Activated B cell treated with CpG ODN at 0.5 μM for 24 hours (primary cell): ENCODE measurements around the gene ZNF445. TPM values are rescaled to one million over a fixed set of nuclear protein-coding genes. Genes with fewer than 3 reads are reported as not detected.
A peak's percentile ranks its signal among the peaks of the same experiment; 100 is the strongest.
"Not testable (repeated sequence)": the region's sequence is repeated elsewhere in the genome, so short reads cannot be mapped to it uniquely, and the experiment has no call there.

Source experiments
- ATAC-seq: fragments of 200-7000 bp; cut with Tn5 transposase; one replicate; pipeline ENCODE4 v1.10.0; 2021; ENCODE audit warnings: low read depth, mild to moderate bottlenecking, moderate library complexity
- CTCF ChIA-PET: fragments of 350-600 bp; sonication (Branson Sonifier 250); formaldehyde crosslinking; loops from one replicate; lab custom pipeline; 2021; ENCODE audit warnings: antibody characterized with exemption; lab: Charles Lee
- POLR2A ChIA-PET: fragments of 350-600 bp; sonication (Branson Sonifier 250); formaldehyde crosslinking; loops from one replicate; lab custom pipeline; 2021; ENCODE audit warnings: antibody characterized with exemption; lab: Charles Lee
- DNase-seq: peaks from one replicate; pipeline ENCODE4 v3.0.0; 2022
- H3K27ac Mint-ChIP-seq: one replicate; pipeline ENCODE4 v1.8.0; 2020; ENCODE audit warnings: mixed read lengths
- H3K27me3 Mint-ChIP-seq: one replicate; pipeline ENCODE4 v1.8.0; 2021; ENCODE audit warnings: mixed read lengths
- H3K36me3 Mint-ChIP-seq: one replicate; pipeline ENCODE4 v1.8.0; 2021; ENCODE audit warnings: low read depth, mixed read lengths
- H3K4me1 Mint-ChIP-seq: one replicate; pipeline ENCODE4 v1.8.0; 2021; ENCODE audit warnings: mixed read lengths
- H3K4me3 Mint-ChIP-seq: one replicate; pipeline ENCODE4 v1.8.0; 2020; ENCODE audit warnings: mild to moderate bottlenecking, mixed read lengths
- H3K9me3 Mint-ChIP-seq: one replicate; pipeline ENCODE4 v1.8.0; 2020; ENCODE audit warnings: mixed read lengths
- intact Hi-C: fragments of 100-400 bp; cut with micrococcal nuclease; formaldehyde crosslinking; loops from one replicate; pipeline ENCODE4 v1.15.1; 2024
- total RNA-seq: library from RNA; stranded (reverse); gene quantifications from 2 replicates; pipeline ENCODE4 v1.2.3, GENCODE V29; 2022
- TF ChIP-seq, protein P1 (sequence below): fragments of 200-600 bp; IDR thresholded peaks from one replicate; pipeline ENCODE4 v1.8.0; 2022; ENCODE audit warnings: antibody characterized with exemption, mild to moderate bottlenecking

ZNF445 gene
- total RNA-seq, 1 donor from 2014 or later: 19.5 TPM

DNA sequence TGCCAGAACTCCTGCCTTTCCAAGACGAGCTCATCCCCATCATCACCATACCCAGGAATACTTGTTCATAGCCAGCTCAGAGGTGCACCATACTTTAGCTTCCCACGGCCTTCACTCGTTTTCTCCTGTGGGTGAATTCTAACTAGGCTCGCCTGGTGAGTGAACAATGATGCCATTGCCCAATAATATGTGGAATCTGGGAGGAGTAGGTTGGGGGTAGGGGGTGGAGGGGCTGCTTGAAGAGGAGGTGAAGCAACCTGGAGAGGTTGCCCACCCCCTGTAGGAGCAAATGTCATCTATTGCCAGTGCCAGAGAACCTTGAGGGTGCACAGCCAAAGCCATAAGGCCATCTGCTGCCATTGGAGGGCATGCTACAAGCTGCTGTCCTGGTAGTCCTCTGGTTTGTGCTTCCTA, 592 bp upstream of the ZNF445 start:
- TF ChIP-seq, protein P1, sequence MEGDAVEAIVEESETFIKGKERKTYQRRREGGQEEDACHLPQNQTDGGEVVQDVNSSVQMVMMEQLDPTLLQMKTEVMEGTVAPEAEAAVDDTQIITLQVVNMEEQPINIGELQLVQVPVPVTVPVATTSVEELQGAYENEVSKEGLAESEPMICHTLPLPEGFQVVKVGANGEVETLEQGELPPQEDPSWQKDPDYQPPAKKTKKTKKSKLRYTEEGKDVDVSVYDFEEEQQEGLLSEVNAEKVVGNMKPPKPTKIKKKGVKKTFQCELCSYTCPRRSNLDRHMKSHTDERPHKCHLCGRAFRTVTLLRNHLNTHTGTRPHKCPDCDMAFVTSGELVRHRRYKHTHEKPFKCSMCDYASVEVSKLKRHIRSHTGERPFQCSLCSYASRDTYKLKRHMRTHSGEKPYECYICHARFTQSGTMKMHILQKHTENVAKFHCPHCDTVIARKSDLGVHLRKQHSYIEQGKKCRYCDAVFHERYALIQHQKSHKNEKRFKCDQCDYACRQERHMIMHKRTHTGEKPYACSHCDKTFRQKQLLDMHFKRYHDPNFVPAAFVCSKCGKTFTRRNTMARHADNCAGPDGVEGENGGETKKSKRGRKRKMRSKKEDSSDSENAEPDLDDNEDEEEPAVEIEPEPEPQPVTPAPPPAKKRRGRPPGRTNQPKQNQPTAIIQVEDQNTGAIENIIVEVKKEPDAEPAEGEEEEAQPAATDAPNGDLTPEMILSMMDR: no peak
- H3K36me3 Mint-ChIP-seq: peaks cover 4% of the 10 kb centered on the region
- CTCF ChIA-PET: interaction anchor here (0.6 to 1.1 kb wide), 2 partner anchors 33 to 53 kb away, joined by 4 to 5 read pairs; no protein-coding TSS in a partner anchor
- peak overlapping the region; percentile 91 for H3K4me3 Mint-ChIP-seq
- peaks cover 21% of the 10 kb centered on the region for H3K4me1 Mint-ChIP-seq
- DNase-seq (no peak), ATAC-seq (no peak)
- no peaks in the 10 kb centered on the region for H3K9me3 Mint-ChIP-seq
- peak overlapping the region; percentile 61 for H3K27ac Mint-ChIP-seq
- POLR2A ChIA-PET: interaction anchor here (0.6 to 1.6 kb wide), 4 partner anchors 32 to 140 kb away, joined by 3 to 13 read pairs (median 5); partner anchors contain the start of gene ZKSCAN7
- intact Hi-C loops: loop anchor here (5.0 kb wide), 1 partner anchor 284 kb away; the partner anchor contains the start of genes KIAA1143 and KIF15
- no peaks in the 10 kb centered on the region for H3K27me3 Mint-ChIP-seq

DNA sequence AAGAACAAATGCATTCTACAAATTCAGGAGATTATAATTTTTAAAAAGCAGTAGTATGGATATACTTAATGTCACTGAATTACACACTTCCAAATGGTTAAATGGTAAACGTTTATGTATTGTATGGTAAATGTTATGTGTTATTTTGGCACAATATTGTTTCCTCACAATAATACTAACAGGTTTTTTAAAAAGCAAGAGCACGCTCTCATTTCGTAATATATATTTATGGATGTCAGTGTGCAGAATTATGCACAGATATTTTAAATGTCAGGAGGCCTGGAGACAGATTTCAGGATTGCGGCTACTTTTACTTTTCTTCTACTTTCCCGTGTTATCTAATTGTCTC, 533 bp downstream of the ZNF445 start:
- H3K4me1 Mint-ChIP-seq: peaks cover 26% of the 10 kb centered on the region
- ATAC-seq: no peak
- no peak overlapping the region for H3K27ac Mint-ChIP-seq
- no peaks in the 10 kb centered on the region for H3K9me3 Mint-ChIP-seq
- H3K27me3 Mint-ChIP-seq: no peaks in the 10 kb centered on the region
- DNase-seq: no peak
- peak overlapping the region; percentile 91 for H3K4me3 Mint-ChIP-seq
- ChIA-PET CTCF (no interaction called here), POLR2A (no interaction called here)
- intact Hi-C loops: loop anchor here (1.0 to 5.0 kb wide), 9 partner anchors 33 to 384 kb away; partner anchors contain the start of genes KIAA1143, KIF15, TCAIM and TMEM42
- TF ChIP-seq, protein P1: no peak
- H3K36me3 Mint-ChIP-seq: peaks cover 4% of the 10 kb centered on the region

DNA sequence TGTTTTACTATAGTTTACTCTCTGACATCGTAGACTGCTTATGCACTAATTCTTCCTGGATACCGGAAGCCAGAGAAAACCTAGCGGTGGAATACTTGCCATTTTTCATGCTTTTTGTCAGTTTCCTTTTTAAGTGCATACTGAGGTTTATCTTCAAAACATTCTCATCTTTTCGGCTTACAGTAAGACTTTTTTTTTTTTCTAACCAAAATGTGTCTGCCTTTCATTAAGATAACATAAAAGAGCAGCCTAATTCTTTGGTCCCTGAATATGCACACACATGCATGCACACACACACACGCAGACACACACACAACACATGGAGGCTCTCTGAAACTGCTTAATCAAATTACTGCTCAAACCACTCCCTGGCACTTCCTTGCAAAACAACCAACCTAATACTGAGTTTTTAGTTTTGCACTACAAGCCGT, 1.3 kb downstream of the ZNF445 start:
- DNase-seq (no peak), ATAC-seq (no peak)
- TF ChIP-seq, protein P1: no peak
- ChIA-PET CTCF (no interaction called here), POLR2A (no interaction called here)
- Mint-ChIP-seq H3K36me3 (peaks cover 9% of the 10 kb centered on the region), H3K4me3 (peak overlapping the region; percentile 91), H3K9me3 (no peaks in the 10 kb centered on the region), H3K27ac (no peak overlapping the region), H3K4me1 (peaks cover 31% of the 10 kb centered on the region), H3K27me3 (no peaks in the 10 kb centered on the region)
- intact Hi-C loops: loop anchor here (2.0 to 5.0 kb wide), 3 partner anchors 109 to 286 kb away; partner anchors contain the start of genes KIAA1143, KIF15, ZNF197 and ZNF660

DNA sequence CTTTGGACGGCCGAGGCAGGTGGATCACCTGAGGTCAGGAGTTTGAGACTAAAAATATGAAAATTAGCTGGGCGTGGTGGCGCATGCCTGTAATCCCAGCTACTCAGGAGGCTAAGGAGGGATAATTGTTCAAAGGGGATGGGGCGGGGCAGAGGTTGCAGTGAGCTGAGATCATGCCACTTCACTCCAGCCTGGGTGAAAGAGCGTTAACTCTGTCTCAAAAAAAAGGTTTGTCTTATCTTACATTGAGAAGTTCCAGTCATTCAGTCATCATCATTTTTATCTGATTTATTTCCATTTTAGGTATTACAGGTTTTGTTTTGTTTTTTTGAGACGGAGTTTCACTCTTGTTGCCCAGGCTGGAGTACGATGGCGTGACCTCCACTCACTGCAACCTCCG, 2.6 kb downstream of the ZNF445 start:
- H3K4me3 Mint-ChIP-seq, H3K27ac Mint-ChIP-seq, CTCF ChIA-PET, H3K27me3 Mint-ChIP-seq, ATAC-seq, DNase-seq, H3K9me3 Mint-ChIP-seq: not testable (repeated sequence)
- Mint-ChIP-seq H3K36me3 (peaks cover 21% of the 10 kb centered on the region), H3K4me1 (peaks cover 34% of the 10 kb centered on the region)
- POLR2A ChIA-PET: interaction anchor here (0.7 to 1.5 kb wide), 2 partner anchors 36 to 433 kb away, joined by 3 read pairs; no protein-coding TSS in a partner anchor
- intact Hi-C loops: loop anchor here (5.0 kb wide), 1 partner anchor 287 kb away; the partner anchor contains the start of genes KIAA1143 and KIF15

DNA sequence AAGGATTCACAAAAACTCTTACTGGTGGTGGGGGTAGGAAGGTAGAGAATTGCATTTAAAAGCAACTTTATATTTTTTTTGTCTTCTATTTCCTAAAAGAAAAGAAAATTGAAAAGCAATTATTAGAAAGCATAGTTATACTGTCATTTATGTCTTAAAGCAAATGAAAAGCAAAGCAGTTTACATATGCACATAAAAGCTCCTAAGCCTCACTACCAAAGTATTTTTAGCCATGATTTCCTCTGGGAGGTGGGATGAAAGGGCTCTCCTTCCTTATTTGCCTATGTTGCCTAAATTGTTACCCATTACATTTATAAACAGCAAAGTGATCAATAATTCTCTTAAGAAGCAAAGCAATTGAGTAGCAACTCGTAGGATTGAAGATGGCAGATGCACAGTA, 7.0 kb downstream of the ZNF445 start:
- Mint-ChIP-seq H3K36me3 (peaks cover 30% of the 10 kb centered on the region), H3K9me3 (no peaks in the 10 kb centered on the region), H3K4me1 (peaks cover 13% of the 10 kb centered on the region), H3K4me3 (no peak overlapping the region), H3K27me3 (no peaks in the 10 kb centered on the region), H3K27ac (no peak overlapping the region)
- CTCF ChIA-PET: no interaction called here
- intact Hi-C loops: no loop called here
- POLR2A ChIA-PET: no interaction called here
- ATAC-seq (no peak), DNase-seq (no peak)
- TF ChIP-seq, protein P1: no peak
